SK-N-SH treated with all-trans-retinoic acid at 6 μM for 48 hours (cell line): ENCODE data around the gene TOB1.

Experiments
- ARNTL ChIP-seq: fragments of 450-650 bp; formaldehyde crosslinking; IDR thresholded peaks from 2 replicates; pipeline ENCODE4 v1.5.0; 2020; ENCODE audit warnings: low read depth, mild to moderate bottlenecking, moderate library complexity, borderline replicate concordance
- ZFP30 ChIP-seq: fragments of 450-650 bp; formaldehyde crosslinking; IDR thresholded peaks from 2 replicates; pipeline ENCODE4 v1.5.0; 2022; ENCODE audit warnings: mild to moderate bottlenecking, moderate library complexity
- ZNF565 ChIP-seq: fragments of 450-650 bp; formaldehyde crosslinking; conservative IDR thresholded peaks from 2 replicates; pipeline ENCODE4 v1.5.0; 2020; ENCODE audit warnings: low read depth, mild to moderate bottlenecking, moderate library complexity
- ZNF8 ChIP-seq: fragments of 450-650 bp; formaldehyde crosslinking; IDR thresholded peaks from 2 replicates; pipeline ENCODE4 v1.5.0; 2020; ENCODE audit warnings: mild to moderate bottlenecking, moderate library complexity
- TF ChIP-seq, protein P1 (sequence below): fragments of 250-450 bp; sonication (Bioruptor Pico); IDR thresholded peaks from 2 replicates; pipeline ENCODE4 v1.5.1; 2021; ENCODE audit warnings: mild to moderate bottlenecking, moderate library complexity

GRCh38 chr17:50856431-50856830 is 9.7 kb downstream of the TOB1 start:
- TF ChIP-seq, protein P1, sequence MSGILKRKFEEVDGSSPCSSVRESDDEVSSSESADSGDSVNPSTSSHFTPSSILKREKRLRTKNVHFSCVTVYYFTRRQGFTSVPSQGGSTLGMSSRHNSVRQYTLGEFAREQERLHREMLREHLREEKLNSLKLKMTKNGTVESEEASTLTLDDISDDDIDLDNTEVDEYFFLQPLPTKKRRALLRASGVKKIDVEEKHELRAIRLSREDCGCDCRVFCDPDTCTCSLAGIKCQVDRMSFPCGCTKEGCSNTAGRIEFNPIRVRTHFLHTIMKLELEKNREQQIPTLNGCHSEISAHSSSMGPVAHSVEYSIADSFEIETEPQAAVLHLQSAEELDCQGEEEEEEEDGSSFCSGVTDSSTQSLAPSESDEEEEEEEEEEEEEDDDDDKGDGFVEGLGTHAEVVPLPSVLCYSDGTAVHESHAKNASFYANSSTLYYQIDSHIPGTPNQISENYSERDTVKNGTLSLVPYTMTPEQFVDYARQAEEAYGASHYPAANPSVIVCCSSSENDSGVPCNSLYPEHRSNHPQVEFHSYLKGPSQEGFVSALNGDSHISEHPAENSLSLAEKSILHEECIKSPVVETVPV (CRISPR knock-in tag): no peak
- TF ChIP-seq ZFP30 (no peak), ARNTL (CRISPR knock-in tag) (no peak), ZNF565 (CRISPR knock-in tag) (no peak), ZNF8 (CRISPR knock-in tag) (no peak)
